Neural cell (in vitro differentiated cells): ENCODE results near the gene SH3RF2. TPM values are rescaled to one million over a fixed set of nuclear protein-coding genes. Genes with fewer than 3 reads are reported as not detected.

Experiments
- H2AFZ ChIP-seq: fragments of 200-600, 300-800 bp; sonication (generic), shearing (Covaris generic); 2 replicates; pipeline ENCODE4 v1.6.0; 2014; ENCODE audit warnings: low read depth, mild to moderate bottlenecking, antibody characterized with exemption, low read length, moderate library complexity
- H3F3A ChIP-seq: fragments of 200-600 bp; shearing (Covaris generic); 2 replicates; pipeline ENCODE4 v1.6.1; 2016; ENCODE audit warnings: mild to moderate bottlenecking, moderate library complexity, mixed read lengths, antibody characterized with exemption, low read length; ENCODE audit not compliant: insufficient read depth, poor library complexity, severe bottlenecking
- H3K27ac ChIP-seq: fragments of 200-600, 300-800 bp; sonication (generic), shearing (Covaris generic); 2 replicates; pipeline ENCODE4 v1.5.1; 2014; ENCODE audit warnings: mild to moderate bottlenecking, low read length, moderate library complexity
- H3K27me3 ChIP-seq: fragments of 300-800, 200-600 bp; sonication (generic), shearing (Covaris generic); 2 replicates; pipeline ENCODE4 v1.6.0; 2014; ENCODE audit warnings: mild to moderate bottlenecking, low read depth, low read length, moderate library complexity; ENCODE audit not compliant: insufficient read depth
- H3K36me3 ChIP-seq: fragments of 300-800, 200-600 bp; sonication (generic), shearing (Covaris generic); 2 replicates; pipeline ENCODE4 v1.5.1; 2014; ENCODE audit warnings: mild to moderate bottlenecking, antibody characterized with exemption, low read length, moderate library complexity; ENCODE audit not compliant: insufficient read depth
- H3K4me2 ChIP-seq: fragments of 300-800, 200-600 bp; sonication (generic), shearing (Covaris generic); 2 replicates; pipeline ENCODE4 v1.6.0; 2014; ENCODE audit warnings: mild to moderate bottlenecking, low read length
- H3K4me3 ChIP-seq: fragments of 300-800, 200-600 bp; sonication (generic), shearing (Covaris generic); 2 replicates; pipeline ENCODE4 v1.5.1; 2014; ENCODE audit warnings: mild to moderate bottlenecking, low read length, moderate library complexity
- H3K79me2 ChIP-seq: fragments of 200-600 bp; shearing (Covaris generic); replicated peaks from 2 replicates; pipeline ENCODE4 v1.6.0; 2014; ENCODE audit warnings: mild to moderate bottlenecking, low read length, moderate library complexity; ENCODE audit not compliant: insufficient read depth
- H3K9ac ChIP-seq: fragments of 300-800, 200-600 bp; sonication (generic), shearing (Covaris generic); 2 replicates; pipeline ENCODE4 v1.6.1; 2016; ENCODE audit warnings: mild to moderate bottlenecking, low read length, mixed read lengths
- H3K9me2 ChIP-seq: fragments of 200-600 bp; shearing (Covaris generic); 2 replicates; pipeline ENCODE4 v1.6.1; 2016; ENCODE audit warnings: mild to moderate bottlenecking, low read length, mixed read lengths; ENCODE audit not compliant: insufficient read depth
- H3K9me3 ChIP-seq: fragments of 200-600, 300-800 bp; sonication (generic), shearing (Covaris generic); 2 replicates; pipeline ENCODE4 v1.6.1; 2016; ENCODE audit warnings: mild to moderate bottlenecking, mixed run types, low read length, moderate library complexity, mixed read lengths
- H4K20me1 ChIP-seq: fragments of 200-600 bp; shearing (Covaris generic); 2 replicates; pipeline ENCODE4 v1.6.1; 2016; ENCODE audit warnings: mild to moderate bottlenecking, mixed run types; ENCODE audit not compliant: insufficient read depth
- CTCF ChIP-seq: fragments of 450-650 bp; IDR thresholded peaks from 2 replicates; pipeline ENCODE4 v1.5.1; 2014; ENCODE audit warnings: antibody characterized with exemption, mild to moderate bottlenecking, moderate library complexity; ENCODE audit not compliant: poor library complexity, severe bottlenecking
- EP300 ChIP-seq: fragments of 450-650 bp; conservative IDR thresholded peaks from 2 replicates; pipeline ENCODE4 v1.6.1; 2014; ENCODE audit warnings: antibody characterized with exemption, mild to moderate bottlenecking, moderate library complexity; ENCODE audit not compliant: poor library complexity, severe bottlenecking
- EZH2 ChIP-seq: fragments of 200-600, 300-800 bp; shearing (Covaris generic), sonication (generic); IDR thresholded peaks from 2 replicates; pipeline ENCODE4 v1.6.1; 2014; ENCODE audit warnings: antibody characterized with exemption, low read length, borderline replicate concordance, mild to moderate bottlenecking; ENCODE audit not compliant: insufficient read depth, poor library complexity, severe bottlenecking
- MXI1 ChIP-seq: fragments of 450-650 bp; conservative IDR thresholded peaks from 2 replicates; pipeline ENCODE4 v1.6.1; 2014; ENCODE audit warnings: antibody characterized with exemption, mild to moderate bottlenecking; ENCODE audit not compliant: poor library complexity, severe bottlenecking
- POLR2AphosphoS5 ChIP-seq: IDR thresholded peaks from 2 replicates; pipeline ENCODE4 v1.6.1; 2012
- RAD21 ChIP-seq: fragments of 450-650 bp; conservative IDR thresholded peaks from 2 replicates; pipeline ENCODE4 v1.6.1; 2014; ENCODE audit warnings: antibody characterized with exemption, mild to moderate bottlenecking, moderate library complexity
- REST ChIP-seq: IDR thresholded peaks from 2 replicates; pipeline ENCODE4 v1.6.1; 2012; ENCODE audit warnings: borderline replicate concordance
- SMC3 ChIP-seq: fragments of 450-650 bp; conservative IDR thresholded peaks from 2 replicates; pipeline ENCODE4 v1.6.1; 2014; ENCODE audit warnings: antibody characterized with exemption, mild to moderate bottlenecking, moderate library complexity; ENCODE audit not compliant: poor library complexity
- TAF1 ChIP-seq: IDR thresholded peaks from 2 replicates; pipeline ENCODE4 v1.6.1; 2012; ENCODE audit warnings: low read depth
- polyA plus RNA-seq: library from polyadenylated mRNA; depleted of rRNA; stranded (reverse); fragments of >200 nt; gene quantifications from 2 replicates; pipeline ENCODE4 v1.2.3, GENCODE V29; 2014

SH3RF2 gene
- polyA plus RNA-seq, 1 donor from 2014 or later, result not detected

- H2AFZ ChIP-seq, result no peak overlapping the region
- TF ChIP-seq TAF1 (no peak), EZH2 (no peak), SMC3 (no peak), RAD21 (no peak), CTCF (no peak), MXI1 (no peak), POLR2AphosphoS5 (no peak), EP300 (no peak), REST (no peak)
- H3K9me3 ChIP-seq, result no peaks in the 10 kb centered on the region
- H3K36me3 ChIP-seq, result no peaks in the 10 kb centered on the region
- no peaks in the 10 kb centered on the region for H3K9me2 ChIP-seq
- no peaks in the 10 kb centered on the region for H4K20me1 ChIP-seq
- no peaks in the 10 kb centered on the region for H3K27me3 ChIP-seq
- no peaks in the 10 kb centered on the region for H3F3A ChIP-seq
- H3K27ac ChIP-seq, result no peak overlapping the region
- no peak overlapping the region for H3K9ac ChIP-seq
- H3K79me2 ChIP-seq, result no peaks in the 10 kb centered on the region
- no peak overlapping the region for H3K4me2 ChIP-seq
- H3K4me3 ChIP-seq, result no peak overlapping the region
Measured at GRCh38 chr5:146072595-146072994, 136.2 kb downstream of the SH3RF2 start.

GRCh38 chr5:146073239-146073900 lies 137.0 kb downstream of the SH3RF2 start:
- no peaks in the 10 kb centered on the region for H3K9me3 ChIP-seq
- no peaks in the 10 kb centered on the region for H3K36me3 ChIP-seq
- H3K27ac ChIP-seq, result no peak overlapping the region
- no peaks in the 10 kb centered on the region for H3K79me2 ChIP-seq
- H2AFZ ChIP-seq, result no peak overlapping the region
- H4K20me1 ChIP-seq, result no peaks in the 10 kb centered on the region
- no peak overlapping the region for H3K4me3 ChIP-seq
- H3K9me2 ChIP-seq, result no peaks in the 10 kb centered on the region
- no peak overlapping the region for H3K9ac ChIP-seq
- H3F3A ChIP-seq, result no peaks in the 10 kb centered on the region
- no peaks in the 10 kb centered on the region for H3K27me3 ChIP-seq
- TF ChIP-seq MXI1, result no peak
- no peak for TF ChIP-seq POLR2AphosphoS5
- no peak for TF ChIP-seq EZH2
- TF ChIP-seq CTCF, result no peak
- TF ChIP-seq SMC3, result no peak
- TF ChIP-seq TAF1, result no peak
- no peak for TF ChIP-seq REST
- TF ChIP-seq EP300, result no peak
- no peak for TF ChIP-seq RAD21
- no peak overlapping the region for H3K4me2 ChIP-seq
